Left lung (tissue), 10 donors: ENCODE data around the gene CACNA2D3. TPM values are rescaled to one million over a fixed set of nuclear protein-coding genes. Genes with fewer than 3 reads are reported as not detected.
A peak's percentile ranks its signal among the peaks of the same experiment; 100 is the strongest.

ENCODE experiments used
- ATAC-seq: fragments of 200-7000 bp; cut with Tn5 transposase; one replicate; pipeline ENCODE4 v1.9.1; 2020; ENCODE audit warnings: moderate library complexity
- DNase-seq, 4 donors: peaks; one replicate each; pipeline ENCODE4 v3.0.0-alpha.2; 2013 to 2020
- H3K27ac ChIP-seq, 2 donors: fragments of 200-600 bp; sonication (generic) in 1 of 2; one replicate each; pipeline versions ENCODE4 v1.5.0 to v1.8.0; 2020 to 2021
- H3K27me3 ChIP-seq, 2 donors: fragments of 200-600 bp; sonication (generic) in 1 of 2; one replicate each; pipeline versions ENCODE4 v1.5.0 to v1.8.0; 2020 to 2021
- H3K36me3 ChIP-seq, 2 donors: fragments of 200-600 bp; sonication (generic) in 1 of 2; one replicate each; pipeline versions ENCODE4 v1.5.0 to v1.8.0; 2020 to 2021
- H3K4me1 ChIP-seq, 2 donors: fragments of 200-600 bp; one replicate each; pipeline ENCODE4 v1.8.0; 2021
- H3K4me3 ChIP-seq, 2 donors: fragments of 200-600 bp; sonication (generic) in 1 of 2; one replicate each; pipeline versions ENCODE4 v1.5.0 to v1.8.0; 2020 to 2021; ENCODE audit warnings: mild to moderate bottlenecking in 1 of 2
- H3K9me3 ChIP-seq, 2 donors: fragments of 200-600 bp; sonication (generic) in 1 of 2; one replicate each; pipeline versions ENCODE4 v1.5.0 to v1.8.0; 2020 to 2021
- intact Hi-C, 2 donors: fragments of 100-400 bp; cut with DNase I; formaldehyde crosslinking; loops; one replicate each; pipeline versions ENCODE4 v1.11.2 to v1.14.2; 2022
- polyA plus RNA-seq, 6 donors: library from polyadenylated mRNA; unstranded; fragments of 120-200 nt; gene quantifications; one replicate each; pipeline ENCODE4 v1.2.1, GENCODE V29; 2013; ENCODE audit not compliant: insufficient read length in 6 of 6
- total RNA-seq, 2 donors: library from RNA; stranded (reverse); fragmentation: NEBNext Ultra II Directional; extraction: Animal tissue kit (Norgen Biotek cat#: 25700); gene quantifications; one replicate each; pipeline ENCODE4 v1.2.1, GENCODE V29; 2021
- TF ChIP-seq, protein P1 (sequence below), 2 donors: fragments of 200-600 bp; sonication (generic) in 1 of 2; IDR thresholded peaks; one replicate each; pipeline versions ENCODE4 v1.5.0 to v1.8.0; 2021; ENCODE audit warnings: antibody characterized with exemption in 2 of 2
- donor health status: DM: no; HTN: yes; CAD: no.
- donor health status: DM: no; HTN: no; CAD: no.

The CACNA2D3 gene
- total and polyA plus RNA-seq, 8 donors, result 1.1 to 2.7 (median 1.5) TPM

DNA sequence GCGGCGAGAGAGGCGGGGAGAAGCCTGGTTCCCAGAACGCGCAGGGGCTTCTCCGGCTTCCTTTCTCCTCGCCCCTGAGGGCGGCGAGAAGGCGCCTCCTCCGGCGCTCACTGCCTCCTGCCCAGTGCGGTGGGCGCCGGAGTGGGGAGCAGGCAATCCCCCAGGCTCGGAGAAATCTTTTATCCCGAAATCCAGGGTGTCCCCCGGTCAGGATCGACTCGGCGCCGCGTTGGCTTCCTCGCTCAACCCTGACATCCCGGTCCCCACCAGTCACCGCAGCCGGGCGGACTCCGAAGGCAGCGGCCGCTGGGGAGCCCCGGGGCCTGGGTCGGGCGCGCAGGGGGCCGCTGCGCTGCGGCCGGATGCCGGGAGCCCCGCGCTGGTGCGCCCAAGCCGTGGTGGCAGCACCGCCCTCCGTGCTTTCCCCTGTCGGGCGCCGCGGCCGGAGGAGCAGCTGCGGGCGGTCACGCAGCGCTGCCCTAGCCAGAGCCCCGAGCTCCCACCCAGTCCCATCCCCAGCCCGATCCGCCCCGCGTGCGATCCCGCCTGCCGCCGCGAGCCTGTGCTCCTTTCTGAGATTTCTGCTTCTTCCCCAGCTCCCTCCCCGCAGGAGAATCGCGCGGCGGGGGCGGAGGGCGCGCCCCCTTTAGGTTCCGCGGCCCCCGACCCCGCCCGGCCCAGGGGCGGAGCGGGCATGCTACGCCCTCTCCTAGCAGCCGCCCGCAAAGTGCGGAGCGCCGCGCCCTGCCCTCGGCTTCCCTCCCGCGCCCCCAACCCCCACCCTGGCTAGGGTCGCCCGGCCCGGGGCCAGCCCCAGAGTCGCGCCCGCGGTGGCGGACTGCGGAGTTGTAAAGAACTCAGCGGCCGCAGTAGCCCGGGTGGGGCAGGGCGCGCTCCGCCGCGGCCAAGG is 683 bp upstream of the CACNA2D3 start:
- TF ChIP-seq, protein P1, sequence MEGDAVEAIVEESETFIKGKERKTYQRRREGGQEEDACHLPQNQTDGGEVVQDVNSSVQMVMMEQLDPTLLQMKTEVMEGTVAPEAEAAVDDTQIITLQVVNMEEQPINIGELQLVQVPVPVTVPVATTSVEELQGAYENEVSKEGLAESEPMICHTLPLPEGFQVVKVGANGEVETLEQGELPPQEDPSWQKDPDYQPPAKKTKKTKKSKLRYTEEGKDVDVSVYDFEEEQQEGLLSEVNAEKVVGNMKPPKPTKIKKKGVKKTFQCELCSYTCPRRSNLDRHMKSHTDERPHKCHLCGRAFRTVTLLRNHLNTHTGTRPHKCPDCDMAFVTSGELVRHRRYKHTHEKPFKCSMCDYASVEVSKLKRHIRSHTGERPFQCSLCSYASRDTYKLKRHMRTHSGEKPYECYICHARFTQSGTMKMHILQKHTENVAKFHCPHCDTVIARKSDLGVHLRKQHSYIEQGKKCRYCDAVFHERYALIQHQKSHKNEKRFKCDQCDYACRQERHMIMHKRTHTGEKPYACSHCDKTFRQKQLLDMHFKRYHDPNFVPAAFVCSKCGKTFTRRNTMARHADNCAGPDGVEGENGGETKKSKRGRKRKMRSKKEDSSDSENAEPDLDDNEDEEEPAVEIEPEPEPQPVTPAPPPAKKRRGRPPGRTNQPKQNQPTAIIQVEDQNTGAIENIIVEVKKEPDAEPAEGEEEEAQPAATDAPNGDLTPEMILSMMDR (IDR thresholded peaks at IDR 0.05), result no peak
- peaks cover 0 to 12% of the 10 kb centered on the region in 2 donors for H3K4me1 ChIP-seq
- H3K9me3 ChIP-seq, result no peaks in the 10 kb centered on the region
- intact Hi-C loops, result no loop called here
- DNase-seq (peak in 1 of 4 donors; percentile 84), ATAC-seq (peak; percentile 58)
- H3K27me3 ChIP-seq, result peaks cover 45 to 99% of the 10 kb centered on the region in 2 donors
- H3K4me3 ChIP-seq, result peak overlapping the region; percentile 34 to 43
- H3K36me3 ChIP-seq, result no peaks in the 10 kb centered on the region
- H3K27ac ChIP-seq, result no peak overlapping the region

DNA sequence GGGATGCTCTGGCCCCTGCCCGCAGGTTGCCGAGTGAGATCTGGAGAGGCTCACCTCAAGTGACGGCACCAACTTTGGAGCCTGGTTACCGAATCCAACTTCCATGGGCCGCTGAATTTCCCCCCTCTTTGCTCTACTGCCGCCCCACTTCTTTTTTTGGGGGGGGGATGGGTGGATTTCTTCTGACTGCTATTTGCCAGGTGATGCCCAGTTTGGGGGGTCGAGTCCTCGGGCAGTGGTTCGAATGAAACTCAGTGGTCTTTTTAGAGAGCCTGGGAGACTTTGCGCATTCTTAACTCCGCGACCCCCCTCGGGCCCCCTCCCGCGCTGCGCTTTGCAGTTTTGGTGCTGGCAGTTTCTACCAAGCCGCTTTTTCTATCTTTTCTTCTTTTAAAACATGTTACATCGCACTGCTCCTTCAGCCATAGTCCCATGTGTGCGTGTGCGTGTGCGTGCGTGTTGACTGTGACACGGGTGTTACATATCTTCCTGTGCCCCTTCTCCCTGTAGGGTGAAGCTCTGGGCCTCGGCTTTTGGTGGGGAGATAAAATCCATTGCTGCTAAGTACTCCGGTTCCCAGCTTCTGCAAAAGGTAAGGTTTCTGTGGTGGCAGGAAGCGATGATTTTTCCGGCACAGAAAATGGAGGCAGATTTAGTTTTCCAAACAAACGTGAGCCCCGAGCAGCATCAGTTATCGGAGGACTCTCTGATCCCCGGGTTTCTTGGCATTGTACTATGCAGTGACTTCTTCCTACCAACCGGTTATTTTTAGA is 837 bp downstream of the CACNA2D3 start:
- no peak for ATAC-seq
- peak overlapping the region in 1 of 2 donors; percentile 43 for H3K4me3 ChIP-seq
- no peak overlapping the region for H3K27ac ChIP-seq
- TF ChIP-seq, protein P1 (IDR thresholded peaks at IDR 0.05), result no peak
- intact Hi-C loops, result no loop called here
- peaks cover 45 to 92% of the 10 kb centered on the region in 2 donors for H3K27me3 ChIP-seq
- peaks cover 0 to 12% of the 10 kb centered on the region in 2 donors for H3K4me1 ChIP-seq
- DNase-seq, result no peak
- no peaks in the 10 kb centered on the region for H3K36me3 ChIP-seq
- H3K9me3 ChIP-seq, result no peaks in the 10 kb centered on the region

DNA sequence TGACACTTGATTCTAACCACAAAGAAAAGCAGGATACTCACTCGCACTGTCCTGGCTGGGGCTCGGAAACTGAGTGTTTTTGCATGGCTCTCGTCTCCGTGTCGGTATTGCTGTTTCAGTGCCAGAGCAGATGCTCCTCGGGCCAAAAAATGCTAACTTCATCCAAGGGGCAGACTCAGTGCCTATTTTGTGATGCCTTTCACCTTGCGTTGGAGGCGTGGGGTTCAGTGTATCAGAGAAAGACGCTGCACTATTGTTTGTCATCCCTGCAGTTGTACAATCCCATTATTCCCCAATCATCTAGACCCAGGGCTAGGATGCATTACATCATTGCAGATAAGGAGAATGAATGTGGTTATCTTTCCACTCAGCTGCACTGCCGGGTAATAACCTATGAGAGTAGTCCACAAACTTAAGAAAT is 1.4 kb downstream of the CACNA2D3 start:
- Histone ChIP-seq H3K9me3 (no peaks in the 10 kb centered on the region), H3K27me3 (peaks cover 45 to 86% of the 10 kb centered on the region in 2 donors), H3K4me3 (peak overlapping the region in 1 of 2 donors; percentile 43), H3K27ac (no peak overlapping the region), H3K4me1 (peaks cover 0 to 12% of the 10 kb centered on the region in 2 donors), H3K36me3 (no peaks in the 10 kb centered on the region)
- intact Hi-C loops, result no loop called here
- no peak for DNase-seq
- ATAC-seq, result no peak
- TF ChIP-seq, protein P1 (IDR thresholded peaks at IDR 0.05), result no peak

DNA sequence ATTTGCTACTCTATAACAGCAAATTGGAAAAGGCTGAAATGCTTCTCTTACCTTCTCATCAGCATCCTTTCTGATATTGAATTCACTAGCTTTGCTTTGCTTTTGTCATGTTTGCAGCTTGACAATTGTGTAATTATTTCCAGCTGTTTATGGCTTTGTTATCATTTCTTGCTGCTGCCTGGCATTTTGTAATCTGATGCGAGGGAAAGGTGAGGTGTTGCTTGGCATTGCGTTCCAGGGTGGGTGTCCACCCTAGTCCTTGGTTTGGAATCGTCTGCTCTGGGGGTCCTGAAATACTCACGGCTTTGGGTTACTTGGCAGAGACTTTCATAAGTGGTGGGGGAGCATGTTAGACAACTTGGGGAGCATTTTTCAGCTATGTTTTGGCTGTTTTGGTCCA is 2.9 kb downstream of the CACNA2D3 start:
- peaks cover 34 to 71% of the 10 kb centered on the region in 2 donors for H3K27me3 ChIP-seq

More for the DNA sequence above, 2.9 kb downstream of the CACNA2D3 start:
- no peak overlapping the region for H3K27ac ChIP-seq
- no peak for DNase-seq
- H3K9me3 ChIP-seq, result no peaks in the 10 kb centered on the region
- ATAC-seq, result no peak
- no peak overlapping the region for H3K4me3 ChIP-seq
- TF ChIP-seq, protein P1 (IDR thresholded peaks at IDR 0.05), result no peak
- no peaks in the 10 kb centered on the region for H3K36me3 ChIP-seq
- H3K4me1 ChIP-seq, result peaks cover 0 to 12% of the 10 kb centered on the region in 2 donors
- intact Hi-C loops, result no loop called here
